A549 (cell line): ENCODE measurements around the gene LSM8. TPM values are rescaled to one million over a fixed set of nuclear protein-coding genes. Genes with fewer than 3 reads are reported as not detected.

Experiments used
- ATAC-seq, 2 experiments: fragments of 200-7000 bp in 1 of 2; fragments of >200 bp in 1 of 2; cut with Nextera tagmentation in 1 of 2; cut with Tn5 transposase in 1 of 2; 3 replicates each; pipeline versions ENCODE4 v1.8.0 to v1.9.1; 2018 to 2020; ENCODE audit warnings: mild to moderate bottlenecking in 1 of 2, moderate library complexity in 1 of 2
- CTCF ChIA-PET: fragments of 300-600 bp; sonication (Branson Sonifier 250); formaldehyde crosslinking; extraction: SDS; loops from one replicate; lab custom pipeline; 2021; ENCODE audit warnings: antibody characterized with exemption, inconsistent platforms; lab: Yijun Ruan, JAX
- POLR2A ChIA-PET: fragments of 350-600 bp; formaldehyde crosslinking; extraction: SDS; loops from one replicate; lab custom pipeline; 2021; ENCODE audit warnings: antibody characterized with exemption, inconsistent platforms; lab: Yijun Ruan, JAX
- DNase-seq, 2 experiments: peaks; one replicate each; pipeline versions ENCODE4 v3.0.0 to v3.0.0-alpha.2; 2011 to 2016; ENCODE audit warnings: low read depth in 1 of 2, low spot score in 1 of 2
- FAIRE-seq: peaks from 2 replicates; lab custom pipeline; 2011; peaks lifted over from hg19 to GRCh38; lab: Jason Lieb, UNC
- H3K27ac ChIP-seq, 2 experiments: fragments of >200 bp; sonication (Bioruptor Twin); formaldehyde crosslinking; 3 replicates each; pipeline ENCODE4 v1.5.1; 2016 to 2017
- H3K4me1 ChIP-seq: fragments of >200 bp; sonication (Bioruptor Twin); formaldehyde crosslinking; 3 replicates; pipeline ENCODE4 v1.6.1; 2016
- H3K4me2 ChIP-seq: fragments of >200 bp; sonication (Bioruptor Twin); formaldehyde crosslinking; 3 replicates; pipeline ENCODE4 v1.6.1; 2016
- H3K4me3 ChIP-seq: fragments of >200 bp; sonication (Bioruptor Twin); formaldehyde crosslinking; 3 replicates; pipeline ENCODE4 v1.5.1; 2016
- H3K9me3 ChIP-seq: fragments of >200 bp; sonication (Bioruptor Twin); formaldehyde crosslinking; 3 replicates; pipeline ENCODE4 v1.6.1; 2016
- BCL3 ChIP-seq: fragments of >200 bp; sonication (Bioruptor Twin); formaldehyde crosslinking; IDR thresholded peaks from 3 replicates; pipeline ENCODE4 v1.6.1; 2016
- CBX2 ChIP-seq: fragments of 200-600 bp; sonication (generic); IDR thresholded peaks from 2 replicates; pipeline ENCODE4 v1.6.1; 2016; ENCODE audit warnings: low read depth, mild to moderate bottlenecking, borderline replicate concordance
- CHD4 ChIP-seq: fragments of 200-600 bp; sonication (generic); IDR thresholded peaks from 2 replicates; pipeline ENCODE4 v1.6.1; 2016; ENCODE audit warnings: antibody characterized with exemption, mild to moderate bottlenecking, borderline replicate concordance
- CTCF ChIP-seq: fragments of >200 bp; sonication (Bioruptor Twin); formaldehyde crosslinking; IDR thresholded peaks from 3 replicates; pipeline ENCODE4 v1.5.1; 2016
- EHMT2 ChIP-seq: fragments of 200-600 bp; sonication (generic); IDR thresholded peaks from 2 replicates; pipeline ENCODE4 v1.6.1; 2016; ENCODE audit warnings: antibody characterized with exemption, low read depth, mild to moderate bottlenecking, moderate library complexity
- FOSB ChIP-seq: fragments of 250-450 bp; sonication (Bioruptor Pico); IDR thresholded peaks from 2 replicates; pipeline ENCODE4 v1.5.0; 2020; ENCODE audit warnings: mild to moderate bottlenecking, moderate library complexity
- GATA3 ChIP-seq: IDR thresholded peaks from 2 replicates; pipeline ENCODE4 v1.6.1; 2012; ENCODE audit warnings: borderline replicate concordance
- HDAC2 ChIP-seq: fragments of 200-600 bp; sonication (generic); IDR thresholded peaks from 2 replicates; pipeline ENCODE4 v1.6.1; 2016
- HEYL ChIP-seq: fragments of 250-450 bp; sonication (Bioruptor Pico); IDR thresholded peaks from 2 replicates; pipeline ENCODE4 v1.8.0; 2021; ENCODE audit warnings: mild to moderate bottlenecking, moderate library complexity
- HOXA7 ChIP-seq: fragments of 250-450 bp; sonication (Bioruptor Pico); IDR thresholded peaks from 2 replicates; pipeline ENCODE4 v1.5.0; 2020; ENCODE audit warnings: mild to moderate bottlenecking, moderate library complexity
- HOXB13 ChIP-seq: fragments of 250-450 bp; sonication (Bioruptor Pico); IDR thresholded peaks from 2 replicates; pipeline ENCODE4 v1.5.0; 2020; ENCODE audit warnings: low read depth, mild to moderate bottlenecking, moderate library complexity
- JUN ChIP-seq, 2 experiments: fragments of >200 bp; sonication (Bioruptor Twin); formaldehyde crosslinking; IDR thresholded peaks; 2 replicates in 1 of 2; 3 replicates in 1 of 2; pipeline ENCODE4 v1.6.1; 2016 to 2017
- KDM1A ChIP-seq: fragments of 200-600 bp; sonication (generic); IDR thresholded peaks from 2 replicates; pipeline ENCODE4 v1.6.1; 2016; ENCODE audit warnings: low read depth, mild to moderate bottlenecking
- KDM5A ChIP-seq: fragments of 200-600 bp; sonication (generic); IDR thresholded peaks from 2 replicates; pipeline ENCODE4 v1.6.1; 2016; ENCODE audit warnings: antibody characterized with exemption, mild to moderate bottlenecking
- MYC ChIP-seq: IDR thresholded peaks from 2 replicates; pipeline ENCODE4 v1.6.1; 2012; ENCODE audit warnings: mild to moderate bottlenecking, inconsistent platforms, low read length, improper control_type of control experiment, borderline replicate concordance
- NR3C1 ChIP-seq: fragments of >200 bp; sonication (Bioruptor Twin); formaldehyde crosslinking; IDR thresholded peaks from 3 replicates; pipeline ENCODE4 v1.6.1; 2017
- PHF8 ChIP-seq: fragments of 200-600 bp; sonication (generic); IDR thresholded peaks from 2 replicates; pipeline ENCODE4 v1.6.1; 2016; ENCODE audit warnings: low read depth, mild to moderate bottlenecking, antibody characterized with exemption, moderate library complexity, borderline replicate concordance
- RFX5 ChIP-seq: fragments of 450-650 bp; IDR thresholded peaks from 2 replicates; pipeline ENCODE4 v1.7.1; 2014; ENCODE audit warnings: antibody characterized with exemption, mild to moderate bottlenecking, moderate library complexity
- SMC3 ChIP-seq: fragments of >200 bp; sonication (Bioruptor Twin); formaldehyde crosslinking; IDR thresholded peaks from 3 replicates; pipeline ENCODE4 v1.6.1; 2018; ENCODE audit warnings: inconsistent platforms
- SREBF2 ChIP-seq: fragments of 450-650 bp; IDR thresholded peaks from 2 replicates; pipeline ENCODE4 v1.6.1; 2014; ENCODE audit warnings: mild to moderate bottlenecking, moderate library complexity
- ZSCAN20 ChIP-seq: fragments of 250-450 bp; sonication (Bioruptor Pico); IDR thresholded peaks from 2 replicates; pipeline ENCODE4 v1.8.0; 2022; ENCODE audit warnings: mild to moderate bottlenecking, moderate library complexity
- WGBS: methylation state at CpG from one replicate; pipeline ENCODE4 v1.1.6; 2017; ENCODE audit errors: missing lambda C conversion rate; 5-methylcytosine and 5-hydroxymethylcytosine counted together
- polyA plus RNA-seq, 4 experiments: library from polyadenylated mRNA; depleted of rRNA in 3 of 4; stranded (reverse); fragments of >200 nt; fragmentation: RNase III in 1 of 4; extraction: RNeasy Plus Mini Kit Qiagen cat#74134 plus additional on column Dnase treatment in 1 of 4; gene quantifications; 2 replicates in 3 of 4; 3 replicates in 1 of 4; pipeline ENCODE4 v1.2.3, GENCODE V29; 2011 to 2017
- TF ChIP-seq, protein P1 (sequence below): fragments of 250-450 bp; sonication (Bioruptor Pico); IDR thresholded peaks from 2 replicates; pipeline ENCODE4 v1.5.0; 2021; ENCODE audit warnings: mild to moderate bottlenecking, moderate library complexity, borderline replicate concordance

The LSM8 gene
- polyA plus RNA-seq, 2 of the 4 experiments (the other 2 are of a cell fraction) = 63.6 to 142 TPM

DNA sequence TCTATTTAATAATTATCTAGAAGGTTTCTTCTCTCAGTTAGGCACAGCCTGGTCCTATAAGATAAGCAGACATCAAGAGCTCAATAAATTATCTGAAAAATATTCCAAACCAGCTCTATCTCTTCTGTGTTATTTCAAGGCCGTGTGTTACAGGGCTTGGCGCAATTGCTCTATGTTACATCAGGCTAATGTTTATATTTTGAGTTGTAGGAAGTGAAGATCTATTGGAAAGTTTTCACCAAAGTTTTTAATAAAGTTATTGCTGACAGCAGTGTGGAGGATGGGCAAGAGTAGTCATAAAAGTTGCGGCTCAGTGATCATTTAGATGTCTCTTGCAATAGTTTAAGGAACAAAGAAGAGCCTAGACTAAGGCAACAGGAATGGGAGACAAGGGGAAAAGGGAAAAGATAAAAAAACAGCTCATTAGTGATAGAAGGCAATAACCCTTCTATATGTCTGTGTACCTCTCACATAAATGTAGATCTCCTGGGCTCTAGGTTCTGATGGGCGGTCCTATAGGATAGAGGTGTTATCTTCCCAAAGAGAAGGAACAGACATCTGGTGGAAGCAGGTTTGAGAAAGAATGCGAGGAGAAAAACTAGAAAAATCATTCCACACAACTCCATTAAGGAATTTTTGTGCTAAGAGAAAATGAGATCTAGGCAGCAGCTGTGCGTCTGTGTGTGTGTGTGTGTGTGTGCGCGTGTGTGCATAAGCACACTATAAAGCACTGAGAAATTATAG lies 34.6 kb downstream of the LSM8 start:
- WGBS = 60% methylated on average over 8 of the region's 8 CpGs
- 0 out of 3 replicates have a peak, but pooled peaks cover 6% of the 10 kb centered on the region for H3K4me1 ChIP-seq
- no peak overlapping the region for H3K4me2 ChIP-seq
- FAIRE-seq = no peak
- CTCF ChIA-PET = no interaction called here
- no peak overlapping the region for H3K27ac ChIP-seq
- no peak for DNase-seq
- no peak for TF ChIP-seq HEYL (CRISPR knock-in tag)
- no peak for TF ChIP-seq FOSB (CRISPR knock-in tag)
- TF ChIP-seq JUN (IDR thresholded peaks at IDR 0.05) = no peak
- no peak for TF ChIP-seq KDM1A
- no peak for TF ChIP-seq RFX5
- TF ChIP-seq, all 56 proteins: peak for 0
- no peaks in the 10 kb centered on the region for H3K9me3 ChIP-seq
- H3K4me3 ChIP-seq = no peak overlapping the region
- no peak for ATAC-seq
- POLR2A ChIA-PET = no interaction called here

GRCh38 chr7:118219157-118219512 lies 35.2 kb downstream of the LSM8 start:
- no peak overlapping the region for H3K27ac ChIP-seq
- WGBS = 72% methylated on average over 3 of the region's 3 CpGs
- no peak for FAIRE-seq
- no peak for ATAC-seq
- H3K4me3 ChIP-seq = no peak overlapping the region
- H3K4me2 ChIP-seq = no peak overlapping the region
- TF ChIP-seq BCL3 (no peak), GATA3 (no peak), HDAC2 (no peak), KDM5A (no peak), PHF8 (no peak), KDM1A (no peak), CHD4 (no peak), MYC (no peak), HOXB13 (no peak), CTCF (no peak), SMC3 (no peak), NR3C1 (no peak), EHMT2 (no peak), JUN (IDR thresholded peaks at IDR 0.05) (no peak), ZSCAN20 (CRISPR knock-in tag) (no peak), HOXA7 (CRISPR knock-in tag) (no peak)
- TF ChIP-seq, all 56 proteins: peak for 0
- no peak for DNase-seq
- Histone ChIP-seq H3K4me1 (0 out of 3 replicates have a peak, but pooled peaks cover under 1% of the 10 kb centered on the region), H3K9me3 (no peaks in the 10 kb centered on the region)
- POLR2A ChIA-PET = no interaction called here
- CTCF ChIA-PET = no interaction called here

- 13% methylated on average over 3 of the region's 3 CpGs for WGBS
- FAIRE-seq (no peak), ATAC-seq (no peak), DNase-seq (no peak)
- TF ChIP-seq CBX2 (no peak), JUN (IDR thresholded peaks at IDR 0.05) (no peak), SREBF2 (no peak)
- TF ChIP-seq, protein P1, sequence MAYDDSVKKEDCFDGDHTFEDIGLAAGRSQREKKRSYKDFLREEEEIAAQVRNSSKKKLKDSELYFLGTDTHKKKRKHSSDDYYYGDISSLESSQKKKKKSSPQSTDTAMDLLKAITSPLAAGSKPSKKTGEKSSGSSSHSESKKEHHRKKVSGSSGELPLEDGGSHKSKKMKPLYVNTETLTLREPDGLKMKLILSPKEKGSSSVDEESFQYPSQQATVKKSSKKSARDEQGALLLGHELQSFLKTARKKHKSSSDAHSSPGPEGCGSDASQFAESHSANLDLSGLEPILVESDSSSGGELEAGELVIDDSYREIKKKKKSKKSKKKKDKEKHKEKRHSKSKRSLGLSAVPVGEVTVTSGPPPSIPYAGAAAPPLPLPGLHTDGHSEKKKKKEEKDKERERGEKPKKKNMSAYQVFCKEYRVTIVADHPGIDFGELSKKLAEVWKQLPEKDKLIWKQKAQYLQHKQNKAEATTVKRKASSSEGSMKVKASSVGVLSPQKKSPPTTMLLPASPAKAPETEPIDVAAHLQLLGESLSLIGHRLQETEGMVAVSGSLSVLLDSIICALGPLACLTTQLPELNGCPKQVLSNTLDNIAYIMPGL (CRISPR knock-in tag) = no peak
- POLR2A ChIA-PET = no interaction called here
- H3K4me2 ChIP-seq = no peak overlapping the region
- H3K4me3 ChIP-seq = no peak overlapping the region
- no peaks in the 10 kb centered on the region for H3K4me1 ChIP-seq
- H3K27ac ChIP-seq = no peak overlapping the region
- no peaks in the 10 kb centered on the region for H3K9me3 ChIP-seq
- CTCF ChIA-PET = no interaction called here
Measured at GRCh38 chr7:118220583-118220982, 36.6 kb downstream of the LSM8 start.
